Astrocyte of the cerebellum (primary cell): ENCODE results near the gene CREBRF.

Experiments used
- DNase-seq: peaks from one replicate; pipeline ENCODE4 v3.0.0-alpha.2; 2011; ENCODE audit warnings: low read depth
- H3K4me3 ChIP-seq: 2 replicates; pipeline ENCODE4 v1.5.1; 2011; ENCODE audit warnings: mild to moderate bottlenecking, low read depth, low read length, moderate library complexity
- CTCF ChIP-seq: IDR thresholded peaks from 2 replicates; pipeline ENCODE4 v1.5.1; 2012; ENCODE audit warnings: low read length, low read depth, moderate library complexity, mild to moderate bottlenecking; ENCODE audit errors: missing control alignments
- in situ Hi-C: cut with HindIII; loops from 2 replicates; pipeline ENCODE4 v1.10.0; 2017; ENCODE audit warnings: low sequenced_read_pairs

CREBRF gene

GRCh38 chr5:173093606-173094005 lies 37.5 kb downstream of the CREBRF start:
- no peak overlapping the region for H3K4me3 ChIP-seq
- in situ Hi-C loops = no loop called here
- DNase-seq = no peak
- no peak for TF ChIP-seq CTCF

- in situ Hi-C loops = no loop called here
- peak; percentile 76 for DNase-seq
- no peak for TF ChIP-seq CTCF
- no peak overlapping the region for H3K4me3 ChIP-seq
These were observed 38.0 kb downstream of the CREBRF start for GRCh38 chr5:173094012-173094661.

GRCh38 chr5:173098787-173099186 lies 42.6 kb downstream of the CREBRF start:
- in situ Hi-C loops = no loop called here
- DNase-seq = no peak
- H3K4me3 ChIP-seq = no peak overlapping the region
- no peak for TF ChIP-seq CTCF

- DNase-seq = no peak
- in situ Hi-C loops = no loop called here
- TF ChIP-seq CTCF = no peak
- no peak overlapping the region for H3K4me3 ChIP-seq
These were observed 43.3 kb downstream of the CREBRF start for GRCh38 chr5:173099461-173099860.

GRCh38 chr5:173101245-173101644 lies 45.1 kb downstream of the CREBRF start:
- no peak overlapping the region for H3K4me3 ChIP-seq
- no peak for TF ChIP-seq CTCF
- in situ Hi-C loops = no loop called here
- no peak for DNase-seq

- no peak overlapping the region for H3K4me3 ChIP-seq
- DNase-seq = no peak
- in situ Hi-C loops = no loop called here
- no peak for TF ChIP-seq CTCF
These were observed 47.3 kb downstream of the CREBRF start for GRCh38 chr5:173103411-173103810.
